ENCODE results near the gene RAB18. TPM values are rescaled to one million over a fixed set of nuclear protein-coding genes. Genes with fewer than 3 reads are reported as not detected.

RAB18 gene
- total RNA-seq, 6 experiments from 2014 or later, result 25.6 to 66.1 (median 53.3) TPM

DNA sequence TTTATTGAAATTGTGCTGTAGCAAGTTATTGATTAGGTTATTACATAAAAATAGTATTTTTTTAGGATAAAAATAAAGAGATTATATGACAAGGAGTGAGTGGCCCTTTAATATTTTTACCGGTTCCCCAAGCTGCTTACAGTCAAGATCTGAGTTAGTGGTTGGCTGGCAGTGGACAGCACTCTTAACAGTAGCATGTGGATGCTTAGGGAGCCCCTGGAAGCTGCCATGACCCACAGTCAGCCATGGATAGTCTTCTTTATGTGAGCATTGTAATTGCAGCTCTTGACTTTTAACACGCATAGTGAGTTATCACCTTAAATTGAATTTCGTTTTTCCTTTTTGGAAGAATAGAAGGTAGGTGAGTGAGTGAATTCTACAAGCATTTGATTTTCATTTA, 22.1 kb downstream of the RAB18 start:
- 79% methylated on average over 3 of the region's 3 CpGs for WGBS (ENCODE audit: insufficient coverage, low coverage, low lambda C conversion rate, missing lambda C conversion rate)
- TF ChIP-seq, protein P1, sequence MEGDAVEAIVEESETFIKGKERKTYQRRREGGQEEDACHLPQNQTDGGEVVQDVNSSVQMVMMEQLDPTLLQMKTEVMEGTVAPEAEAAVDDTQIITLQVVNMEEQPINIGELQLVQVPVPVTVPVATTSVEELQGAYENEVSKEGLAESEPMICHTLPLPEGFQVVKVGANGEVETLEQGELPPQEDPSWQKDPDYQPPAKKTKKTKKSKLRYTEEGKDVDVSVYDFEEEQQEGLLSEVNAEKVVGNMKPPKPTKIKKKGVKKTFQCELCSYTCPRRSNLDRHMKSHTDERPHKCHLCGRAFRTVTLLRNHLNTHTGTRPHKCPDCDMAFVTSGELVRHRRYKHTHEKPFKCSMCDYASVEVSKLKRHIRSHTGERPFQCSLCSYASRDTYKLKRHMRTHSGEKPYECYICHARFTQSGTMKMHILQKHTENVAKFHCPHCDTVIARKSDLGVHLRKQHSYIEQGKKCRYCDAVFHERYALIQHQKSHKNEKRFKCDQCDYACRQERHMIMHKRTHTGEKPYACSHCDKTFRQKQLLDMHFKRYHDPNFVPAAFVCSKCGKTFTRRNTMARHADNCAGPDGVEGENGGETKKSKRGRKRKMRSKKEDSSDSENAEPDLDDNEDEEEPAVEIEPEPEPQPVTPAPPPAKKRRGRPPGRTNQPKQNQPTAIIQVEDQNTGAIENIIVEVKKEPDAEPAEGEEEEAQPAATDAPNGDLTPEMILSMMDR (IDR thresholded peaks at IDR 0.05), result no peak
- no peak for TF ChIP-seq POLR2A (IDR thresholded peaks at IDR 0.05)

DNA sequence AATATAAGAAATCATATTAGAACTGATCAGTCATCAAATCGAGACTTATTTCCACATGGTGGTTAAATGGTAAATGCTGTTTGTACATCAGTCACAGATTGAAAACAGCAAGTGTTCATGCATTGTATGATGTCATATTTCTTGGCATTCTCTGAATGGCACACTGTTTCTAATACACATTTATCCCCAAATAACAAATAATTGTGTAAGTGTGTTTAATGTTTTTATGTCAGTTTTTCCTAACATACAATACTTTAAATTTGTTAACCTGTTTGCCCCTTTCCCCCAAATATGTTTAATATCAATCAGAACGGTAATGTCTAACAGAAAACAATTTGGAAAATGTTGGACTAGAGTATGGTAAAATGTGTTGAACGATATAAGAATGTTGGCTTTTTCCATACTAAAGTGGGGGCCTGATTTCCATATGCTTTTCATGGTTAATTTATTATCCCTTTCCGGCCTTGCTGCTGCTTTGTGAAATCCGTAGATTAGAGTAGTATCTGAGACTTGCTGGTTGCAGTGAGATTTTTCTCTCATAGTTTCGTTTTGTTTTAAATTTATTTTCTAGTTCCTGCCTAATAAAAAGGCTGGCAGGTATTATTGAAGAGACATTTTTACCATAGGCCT, 23.7 kb downstream of the RAB18 start:
- no peaks in the 10 kb centered on the region for H3K27me3 ChIP-seq
- intact Hi-C loops (cut with DNase I), result no loop called here
- DNase-seq (no peak), ATAC-seq (no peak)
- H3K36me3 ChIP-seq, result no peaks in the 10 kb centered on the region
- no peaks in the 10 kb centered on the region for H3K9me3 ChIP-seq
- H3K4me1 ChIP-seq, result peaks cover 0 to 32% (median 11%) of the 10 kb centered on the region in 4 donors
- WGBS (ENCODE audit: insufficient coverage, low coverage, low lambda C conversion rate, missing lambda C conversion rate), result 86% methylated on average over 6 of the region's 6 CpGs
- TF ChIP-seq POLR2A (IDR thresholded peaks at IDR 0.05), result no peak
- TF ChIP-seq, protein P1 (IDR thresholded peaks at IDR 0.05), result no peak
- H3K27ac ChIP-seq, result no peak overlapping the region
- no peak overlapping the region for H3K4me3 ChIP-seq

More for the DNA sequence above, 22.1 kb downstream of the RAB18 start:
- peaks cover 0 to 31% (median 11%) of the 10 kb centered on the region in 4 donors for H3K4me1 ChIP-seq
- H3K27me3 ChIP-seq, result no peaks in the 10 kb centered on the region
- intact Hi-C loops (cut with DNase I), result no loop called here
- DNase-seq (no peak), ATAC-seq (peak in 1 of 4 donors; percentile 38)
- no peak overlapping the region for H3K4me3 ChIP-seq
- H3K27ac ChIP-seq, result no peak overlapping the region
- no peaks in the 10 kb centered on the region for H3K9me3 ChIP-seq
- H3K36me3 ChIP-seq, result no peaks in the 10 kb centered on the region

DNA sequence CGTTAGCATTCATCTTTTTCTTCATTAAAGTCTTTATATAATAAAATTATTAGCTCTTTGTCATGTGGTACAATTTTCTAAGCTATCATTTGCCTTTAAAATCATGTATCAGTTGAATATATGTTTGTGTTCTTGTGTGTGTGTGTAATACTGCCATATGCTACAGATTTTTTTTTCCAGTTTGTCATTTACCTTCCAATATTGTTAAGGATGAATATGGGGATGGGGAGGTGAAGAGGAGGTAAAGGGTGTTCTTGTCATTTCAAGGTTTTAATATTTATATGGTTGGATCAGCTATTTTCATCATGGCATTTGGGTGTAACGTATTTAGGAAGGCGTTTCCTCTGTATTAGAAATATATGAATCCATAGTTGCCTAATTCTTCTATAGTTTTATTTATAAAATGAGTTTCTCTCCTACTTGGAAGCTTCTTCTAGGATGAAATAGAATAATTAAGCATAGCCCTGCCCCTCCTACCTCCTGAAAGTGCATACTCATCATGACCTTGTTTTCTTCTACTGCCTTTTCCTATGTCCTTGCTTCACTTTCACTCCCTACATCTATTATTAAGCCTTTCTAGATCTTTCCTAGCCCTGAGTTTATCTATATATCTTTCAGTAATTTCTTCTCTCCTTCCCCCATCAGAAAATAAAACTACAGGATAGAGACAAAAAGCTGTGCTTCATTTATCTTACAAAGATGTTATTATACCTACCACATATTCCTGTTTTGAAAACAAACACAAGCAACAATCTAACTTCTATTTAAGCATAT, 25.1 kb downstream of the RAB18 start:
- intact Hi-C loops (cut with DNase I), result no loop called here
- Histone ChIP-seq H3K36me3 (peaks cover 0 to 6% (median 1%) of the 10 kb centered on the region in 4 donors), H3K9me3 (no peaks in the 10 kb centered on the region), H3K4me3 (no peak overlapping the region), H3K27me3 (no peaks in the 10 kb centered on the region), H3K4me1 (peaks cover 0 to 32% (median 11%) of the 10 kb centered on the region in 4 donors), H3K27ac (no peak overlapping the region)
- DNase-seq, result no peak
- TF ChIP-seq, protein P1 (IDR thresholded peaks at IDR 0.05), result no peak
- TF ChIP-seq POLR2A (IDR thresholded peaks at IDR 0.05), result no peak
- 98% methylated on average over 3 of the region's 3 CpGs for WGBS (ENCODE audit: insufficient coverage, low coverage, low lambda C conversion rate, missing lambda C conversion rate)
- peak in 2 of 4 donors; percentile 29 to 37 for ATAC-seq

DNA sequence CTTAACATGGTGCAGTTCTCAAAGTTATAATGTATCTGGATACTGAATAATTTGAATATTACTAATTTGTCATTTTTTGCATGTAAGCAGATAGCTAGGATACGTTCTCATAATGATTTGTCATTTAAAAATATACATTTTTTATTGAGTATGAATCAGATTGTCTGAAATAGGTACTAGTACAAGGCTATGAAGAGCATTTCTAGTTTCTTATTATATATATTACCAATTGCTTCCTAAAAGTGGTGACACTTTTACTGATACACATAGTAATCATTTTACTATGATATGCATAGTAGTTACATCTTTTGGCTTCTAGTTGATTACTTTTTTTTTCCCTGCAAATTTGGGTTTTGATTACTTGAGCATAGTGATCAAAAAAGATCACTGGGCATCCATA, 26.4 kb downstream of the RAB18 start:
- Histone ChIP-seq H3K4me3 (no peak overlapping the region), H3K27ac (no peak overlapping the region), H3K9me3 (no peaks in the 10 kb centered on the region), H3K4me1 (peaks cover 0 to 28% (median 10%) of the 10 kb centered on the region in 4 donors), H3K36me3 (peaks cover 0 to 19% (median 4%) of the 10 kb centered on the region in 4 donors), H3K27me3 (no peaks in the 10 kb centered on the region)
- intact Hi-C loops (cut with DNase I), result no loop called here
- ATAC-seq (no peak), DNase-seq (no peak)
- no peak for TF ChIP-seq POLR2A (IDR thresholded peaks at IDR 0.05)
- TF ChIP-seq, protein P1 (IDR thresholded peaks at IDR 0.05), result no peak
- WGBS (ENCODE audit: insufficient coverage, low coverage, low lambda C conversion rate, missing lambda C conversion rate), result 71% methylated on average over 1 of the region's 1 CpG

Data from right lobe of liver (tissue), 6 donors.